T-cell (primary cell): ENCODE measurements around the gene PAQR5. TPM values are rescaled to one million over a fixed set of nuclear protein-coding genes. Genes with fewer than 3 reads are reported as not detected.

ENCODE experiments used
- ATAC-seq, 4 experiments: fragments of 200-7000 bp in 3 of 4; fragments of 150-1000 bp in 1 of 4; cut with Tn5 transposase; replicated peaks in 1 of 4; 1 replicate in 3 of 4; 2 replicates in 1 of 4; pipeline ENCODE4 v1.10.0; 2021; ENCODE audit warnings: moderate library complexity in 3 of 4, mild to moderate bottlenecking in 2 of 4, moderate number of reproducible peaks in 1 of 4
- CTCF ChIA-PET, 2 donors: fragments of 300-600 bp; sonication (Branson Sonifier 250); formaldehyde crosslinking; loops; one replicate each; lab custom pipeline; 2022; ENCODE audit warnings: antibody characterized with exemption in 2 of 2; lab: Charles Lee
- POLR2A ChIA-PET, 2 donors: fragments of 300-600 bp; sonication (Branson Sonifier 250); formaldehyde crosslinking; loops; one replicate each; lab custom pipeline; 2022; ENCODE audit warnings: antibody characterized with exemption in 2 of 2; lab: Charles Lee
- DNase-seq, 35 experiments: peaks; one replicate each; pipeline versions ENCODE4 v3.0.0 to v3.0.0-alpha.2; 2013 to 2023
- H3K27ac ChIP-seq: one replicate; pipeline ENCODE4 v1.5.1; 2013; ENCODE audit warnings: low read length
- H3K27me3 ChIP-seq, 2 experiments: replicated peaks in 1 of 2; 1 replicate in 1 of 2; 2 replicates in 1 of 2; pipeline versions ENCODE4 v1.6.1 to v1.7.0; 2013; ENCODE audit warnings: low read length in 1 of 2, mixed read lengths in 1 of 2; ENCODE audit not compliant: control insufficient read depth in 2 of 2, insufficient read depth in 2 of 2; ENCODE audit errors: extremely low read depth in 1 of 2
- H3K36me3 ChIP-seq, 2 donors: 1 replicate in 1 of 2; 2 replicates in 1 of 2; pipeline versions ENCODE4 v1.6.1 to v1.7.0; 2013; ENCODE audit warnings: low read length in 1 of 2; ENCODE audit not compliant: control insufficient read depth in 2 of 2, insufficient read depth in 1 of 2; ENCODE audit errors: extremely low read depth in 1 of 2
- H3K4me1 ChIP-seq, 2 experiments: 1 replicate in 1 of 2; 2 replicates in 1 of 2; pipeline versions ENCODE4 v1.6.1 to v1.7.0; 2013; ENCODE audit warnings: low read length in 2 of 2, mixed read lengths in 1 of 2; ENCODE audit not compliant: insufficient read depth in 2 of 2, control insufficient read depth in 1 of 2; ENCODE audit errors: extremely low read depth in 1 of 2
- H3K4me3 ChIP-seq, 2 donors: 1 replicate in 1 of 2; 2 replicates in 1 of 2; pipeline versions ENCODE4 v1.5.1 to v1.7.0; 2013; ENCODE audit warnings: mild to moderate bottlenecking in 2 of 2, low read length in 1 of 2, moderate library complexity in 1 of 2; ENCODE audit not compliant: control insufficient read depth in 1 of 2; ENCODE audit errors: extremely low read depth in 1 of 2
- H3K9me3 ChIP-seq: 2 replicates; pipeline ENCODE4 v1.7.0; 2013
- H3K27ac Mint-ChIP-seq, 2 donors: one replicate each; pipeline ENCODE4 v1.8.0; 2020 to 2021; ENCODE audit warnings: mild to moderate bottlenecking in 2 of 2, mixed read lengths in 2 of 2
- H3K27me3 Mint-ChIP-seq, 2 donors: one replicate each; pipeline ENCODE4 v1.8.0; 2021 to 2022; ENCODE audit warnings: mixed read lengths in 2 of 2
- H3K36me3 Mint-ChIP-seq: one replicate; pipeline ENCODE4 v1.8.0; 2021; ENCODE audit warnings: mixed read lengths
- H3K4me1 Mint-ChIP-seq, 3 donors: one replicate each; pipeline ENCODE4 v1.8.0; 2020 to 2022; ENCODE audit warnings: mixed read lengths in 3 of 3, mild to moderate bottlenecking in 1 of 3
- H3K4me3 Mint-ChIP-seq, 3 donors: one replicate each; pipeline ENCODE4 v1.8.0; 2020 to 2022; ENCODE audit warnings: mild to moderate bottlenecking in 3 of 3, mixed read lengths in 3 of 3, moderate library complexity in 3 of 3
- H3K9me3 Mint-ChIP-seq, 3 donors: one replicate each; pipeline ENCODE4 v1.8.0; 2020 to 2022; ENCODE audit warnings: mixed read lengths in 3 of 3
- WGBS: methylation state at CpG from one replicate; pipeline ENCODE4 v1.1.5; 2013; ENCODE audit warnings: missing lambda C conversion rate; ENCODE audit not compliant: insufficient coverage; 5-methylcytosine and 5-hydroxymethylcytosine counted together
- total RNA-seq, 35 experiments: library from RNA in 6 of 35; stranded (reverse) in 6 of 35; fragments of 120-200 nt in 1 of 35; gene quantifications; one replicate each; pipeline versions ENCODE4 v1.2.1 to v1.2.4 and lab custom pipeline; 2013 to 2026

Gene PAQR5
- total RNA-seq, 5 donors from 2014 or later (not counting 1 experiment from before 2014, with no cell fraction given): 0.03 to 0.07 (median 0.06) TPM; not detected in 2

DNA sequence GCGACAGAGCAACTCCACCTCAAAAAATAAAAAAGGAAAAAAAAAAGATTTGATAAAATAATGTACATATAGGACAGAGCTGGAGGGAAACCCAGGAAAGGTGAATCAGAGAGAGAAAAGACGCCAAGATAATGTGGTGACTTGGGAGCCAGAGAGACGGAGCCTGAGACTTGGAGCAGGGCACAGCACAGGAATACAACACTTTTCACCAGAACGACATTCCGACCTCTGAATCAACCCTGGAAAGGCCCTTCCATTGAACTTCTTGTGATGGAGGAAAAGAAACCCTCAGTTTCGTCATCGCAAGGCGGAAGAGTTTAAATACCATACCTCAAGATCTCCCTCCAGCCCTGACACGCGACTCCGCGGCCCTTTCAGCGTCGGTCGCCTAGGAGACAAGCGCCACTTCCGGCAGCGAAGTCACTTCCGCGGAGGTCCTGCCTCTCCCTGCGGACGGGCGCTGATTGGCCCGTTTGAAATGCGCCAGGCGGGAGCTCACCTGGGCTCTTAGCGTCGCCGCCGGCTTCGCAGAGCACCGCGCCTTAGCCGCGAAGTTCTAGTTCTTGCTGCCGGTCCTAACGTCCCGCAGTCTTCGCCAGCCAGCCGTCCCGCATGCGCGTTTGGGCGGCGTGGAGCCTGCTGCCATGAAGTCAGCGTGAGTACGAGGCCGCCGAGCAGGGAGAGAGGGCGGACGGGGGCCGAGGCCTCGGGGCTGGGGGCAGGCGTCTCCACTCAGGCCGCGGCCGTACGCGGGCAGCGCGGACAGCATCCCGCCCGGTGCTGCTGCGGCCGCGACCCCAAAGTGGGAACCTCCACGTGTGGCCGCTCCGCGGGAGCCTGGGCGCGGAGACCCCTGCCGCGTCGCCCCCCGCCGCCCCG is 115.3 kb downstream of the PAQR5 start, which contains the start of gene KIF23:
Gene KIF23 (plus strand): TSS at position 528 of the 879 bp plus-strand sequence. CDS start 117 bp downstream, at position 645.
- CTCF ChIA-PET: interaction anchor here in 1 of 2 donors (0.8 to 2.7 kb wide), 2 partner anchors 49 to 54 kb away, joined by 4 to 8 read pairs; no protein-coding TSS in a partner anchor
- Mint-ChIP-seq H3K9me3 (no peaks in the 10 kb centered on the region), H3K27me3 (peaks cover 9 to 12% of the 10 kb centered on the region in 2 donors), H3K27ac (peak within 1 kb of the TSS in 1 of 2 donors; percentile 20), H3K36me3 (no peaks in the 10 kb centered on the region), H3K4me3 (peak within 1 kb of the TSS; percentile 75 to 85 (median 81)), H3K4me1 (peaks cover 6 to 26% (median 10%) of the 10 kb centered on the region in 3 donors)
- no peak within 1 kb of the TSS for H3K27ac ChIP-seq
- no peaks in the 10 kb centered on the region for H3K9me3 ChIP-seq
- WGBS: 0% methylated on average over 71 of the region's 78 CpGs
- H3K36me3 ChIP-seq: no peaks in the 10 kb centered on the region
- DNase-seq: peak; percentile 84 to 97 (median 92)
- peaks cover 0 to 18% of the 10 kb centered on the region in 2 experiments for H3K27me3 ChIP-seq
- peak within 1 kb of the TSS; percentile 69 to 80 for H3K4me3 ChIP-seq
- ATAC-seq: peak; percentile 98 to 99 (median 98)
- POLR2A ChIA-PET: interaction anchor here in 1 of 2 donors (0.7 to 2.7 kb wide), 3 partner anchors 39 to 55 kb away, joined by 3 to 9 read pairs (median 3); partner anchors contain the start of gene RPLP1
- H3K4me1 ChIP-seq: peaks cover 0 to 12% of the 10 kb centered on the region in 2 experiments

DNA sequence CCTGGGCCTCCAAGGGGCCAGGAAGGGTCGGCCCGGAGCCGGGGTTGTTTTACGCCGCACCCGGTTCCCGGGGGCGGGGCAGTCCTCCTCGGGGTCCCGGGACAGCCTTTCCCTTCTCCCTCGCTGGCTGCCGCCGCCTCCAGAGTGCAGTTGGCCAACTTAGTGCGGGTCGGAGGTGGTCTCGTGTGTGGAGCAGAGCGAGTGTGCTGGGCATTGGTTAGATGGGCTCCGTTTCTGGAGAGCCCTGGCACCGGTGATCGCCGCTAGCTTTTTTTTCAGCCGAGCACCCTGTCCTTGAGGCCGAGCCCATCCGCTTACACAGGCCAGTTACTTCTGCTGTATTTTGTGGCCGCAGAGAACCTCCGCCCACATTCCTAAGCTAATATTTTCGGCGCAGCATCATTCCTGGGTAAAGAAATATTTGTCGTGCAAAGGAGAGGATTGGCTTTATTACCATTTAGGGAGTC is 116.0 kb downstream of the PAQR5 start:
- peak in 1 of 35 experiments; percentile 25 for DNase-seq
- no peaks in the 10 kb centered on the region for H3K9me3 ChIP-seq
- Mint-ChIP-seq H3K4me1 (peaks cover 6 to 26% (median 10%) of the 10 kb centered on the region in 3 donors), H3K9me3 (no peaks in the 10 kb centered on the region), H3K36me3 (no peaks in the 10 kb centered on the region), H3K27me3 (peaks cover 8% of the 10 kb centered on the region in 2 donors), H3K4me3 (peak overlapping the region; percentile 68 to 76 (median 75)), H3K27ac (no peak overlapping the region)
- no peaks in the 10 kb centered on the region for H3K36me3 ChIP-seq
- H3K4me3 ChIP-seq: peak overlapping the region; percentile 69 to 80
- H3K27me3 ChIP-seq: peaks cover 0 to 15% of the 10 kb centered on the region in 2 experiments
- ChIA-PET POLR2A (interaction anchor here in 1 of 2 donors (1.0 to 2.7 kb wide), 2 partner anchors 38 to 48 kb away, joined by 3 to 9 read pairs; partner anchors contain the start of gene RPLP1), CTCF (interaction anchor here in 1 of 2 donors (0.8 to 2.7 kb wide), 2 partner anchors 48 to 53 kb away, joined by 4 to 8 read pairs; no protein-coding TSS in a partner anchor)
- WGBS: 0% methylated on average over 19 of the region's 29 CpGs
- peaks cover 0 to 12% of the 10 kb centered on the region in 2 experiments for H3K4me1 ChIP-seq
- peak in 2 of 4 experiments; percentile 14 to 22 for ATAC-seq
- no peak overlapping the region for H3K27ac ChIP-seq

DNA sequence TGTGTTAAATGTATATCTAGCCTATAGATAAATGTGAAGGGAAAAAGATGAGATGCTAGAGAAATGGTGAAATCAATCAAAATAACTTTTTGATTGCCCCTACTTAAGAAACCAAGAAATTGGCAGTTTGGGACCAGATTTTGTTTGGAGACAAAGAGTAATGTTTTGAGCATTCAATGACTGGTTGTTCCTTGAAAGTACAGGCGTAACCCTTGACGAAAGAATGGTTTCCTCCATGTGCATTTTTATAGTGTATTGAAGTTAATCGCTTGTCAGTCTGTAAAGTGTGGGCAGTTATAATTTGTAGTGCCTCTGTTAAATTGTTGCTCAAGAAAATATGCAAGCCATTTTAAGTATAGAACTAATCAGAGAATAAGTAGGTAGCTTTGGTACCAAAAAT is 116.7 kb downstream of the PAQR5 start:
- no peaks in the 10 kb centered on the region for H3K36me3 ChIP-seq
- no peaks in the 10 kb centered on the region for H3K36me3 Mint-ChIP-seq
- 75% methylated on average over 3 of the region's 3 CpGs for WGBS
- H3K27ac Mint-ChIP-seq: no peak overlapping the region
- peaks cover 6 to 26% (median 10%) of the 10 kb centered on the region in 3 donors for H3K4me1 Mint-ChIP-seq
- H3K27me3 ChIP-seq: peaks cover 0 to 13% of the 10 kb centered on the region in 2 experiments
- peaks cover 0 to 12% of the 10 kb centered on the region in 2 experiments for H3K4me1 ChIP-seq
- no peak for ATAC-seq
- peaks cover 7 to 8% of the 10 kb centered on the region in 2 donors for H3K27me3 Mint-ChIP-seq
- no peaks in the 10 kb centered on the region for H3K9me3 ChIP-seq
- H3K27ac ChIP-seq: no peak overlapping the region
- H3K4me3 ChIP-seq: no peak overlapping the region
- H3K4me3 Mint-ChIP-seq: peak overlapping the region; percentile 46 to 75 (median 53)
- ChIA-PET CTCF (interaction anchor here in 1 of 2 donors (2.7 kb wide), 1 partner anchor 48 kb away, joined by 8 read pairs; no protein-coding TSS in a partner anchor), POLR2A (interaction anchor here in 1 of 2 donors (2.7 kb wide), 1 partner anchor 48 kb away, joined by 9 read pairs; no protein-coding TSS in a partner anchor)
- DNase-seq: no peak
- no peaks in the 10 kb centered on the region for H3K9me3 Mint-ChIP-seq

DNA sequence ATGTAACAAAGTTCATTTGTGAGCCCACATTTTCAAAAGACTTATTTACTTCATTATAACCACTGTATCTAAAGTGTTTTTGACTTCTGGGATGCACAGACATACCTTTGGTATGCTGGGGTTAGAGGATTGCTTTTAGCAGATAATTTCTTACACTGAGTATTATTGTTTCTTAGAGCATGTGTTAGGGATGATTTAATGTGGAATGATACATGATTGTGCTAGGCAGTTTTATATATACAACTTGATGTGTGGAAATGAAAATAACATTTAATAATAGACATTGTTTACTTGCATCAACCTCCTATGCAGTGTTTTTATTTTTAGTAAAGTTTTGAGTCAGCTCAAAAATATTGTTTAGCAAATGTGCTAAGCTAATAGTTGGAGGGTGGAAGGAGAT is 118.9 kb downstream of the PAQR5 start:
- H3K36me3 ChIP-seq: no peaks in the 10 kb centered on the region
- peaks cover 6 to 26% (median 10%) of the 10 kb centered on the region in 3 donors for H3K4me1 Mint-ChIP-seq
- no peak overlapping the region for H3K4me3 Mint-ChIP-seq
- no peaks in the 10 kb centered on the region for H3K9me3 Mint-ChIP-seq
- no peaks in the 10 kb centered on the region for H3K9me3 ChIP-seq
- no peak overlapping the region for H3K27ac ChIP-seq
- no peak for DNase-seq
- no peaks in the 10 kb centered on the region for H3K36me3 Mint-ChIP-seq
- ChIA-PET POLR2A (interaction anchor here (0.7 to 1.6 kb wide), 3 partner anchors 34 to 107 kb away, joined by 3 to 5 read pairs (median 4); partner anchors contain the start of gene RPLP1 (in 1 of the 2)), CTCF (no interaction called here)
- no peak for ATAC-seq
- H3K4me1 ChIP-seq: peaks cover 0 to 12% of the 10 kb centered on the region in 2 experiments
- H3K4me3 ChIP-seq: no peak overlapping the region
- H3K27ac Mint-ChIP-seq: no peak overlapping the region
- H3K27me3 Mint-ChIP-seq: peaks cover 7 to 8% of the 10 kb centered on the region in 2 donors
- peaks cover 0 to 13% of the 10 kb centered on the region in 2 experiments for H3K27me3 ChIP-seq

DNA sequence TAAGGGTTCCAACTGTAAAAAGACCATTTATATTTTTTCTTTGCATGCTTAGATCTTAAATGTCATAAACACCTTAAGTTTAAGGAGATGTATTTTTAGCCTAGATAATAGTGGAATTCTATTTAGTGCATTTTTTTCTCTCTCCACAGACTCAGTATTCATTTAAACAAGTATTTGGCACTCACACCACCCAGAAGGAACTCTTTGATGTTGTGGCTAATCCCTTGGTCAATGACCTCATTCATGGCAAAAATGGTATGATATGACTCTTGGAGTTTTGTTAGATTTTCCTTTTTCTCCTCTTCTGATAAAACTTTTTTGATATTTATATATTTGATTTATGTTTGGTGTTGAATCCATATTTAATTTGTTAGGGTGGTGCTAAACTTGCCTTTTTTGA is 122.8 kb downstream of the PAQR5 start:
- H3K36me3 ChIP-seq: no peaks in the 10 kb centered on the region
- H3K9me3 ChIP-seq: no peaks in the 10 kb centered on the region
- H3K4me1 ChIP-seq: no peaks in the 10 kb centered on the region
- H3K4me1 Mint-ChIP-seq: peaks cover 0 to 9% (median 0%) of the 10 kb centered on the region in 3 donors
- no peaks in the 10 kb centered on the region for H3K27me3 ChIP-seq
- peaks cover 3 to 6% of the 10 kb centered on the region in 2 donors for H3K27me3 Mint-ChIP-seq
- no peak overlapping the region for H3K27ac ChIP-seq
- no peaks in the 10 kb centered on the region for H3K36me3 Mint-ChIP-seq
- no peak for DNase-seq
- no peak for ATAC-seq
- no peaks in the 10 kb centered on the region for H3K9me3 Mint-ChIP-seq
- no peak overlapping the region for H3K4me3 Mint-ChIP-seq
- no peak overlapping the region for H3K4me3 ChIP-seq
- CTCF ChIA-PET: no interaction called here
- H3K27ac Mint-ChIP-seq: no peak overlapping the region
- POLR2A ChIA-PET: interaction anchor here in 1 of 2 donors (0.7 kb wide), 1 partner anchor 90 kb away, joined by 3 read pairs; no protein-coding TSS in a partner anchor
